Ovary (tissue), 3 donors: Measurements from ENCODE around the gene ACY1.

Source experiments
- CTCF ChIP-seq, 3 donors: fragments of 450-650 bp in 2 of 3; fragments of 200-600 bp in 1 of 3; IDR thresholded peaks; one replicate each; pipeline versions ENCODE4 v1.5.1 to v1.8.0; 2016 to 2022; ENCODE audit warnings: antibody characterized with exemption in 3 of 3, mild to moderate bottlenecking in 1 of 3
- EP300 ChIP-seq: sonication (generic); formaldehyde crosslinking; IDR thresholded peaks from one replicate; pipeline ENCODE4 v1.6.1; 2017; ENCODE audit warnings: antibody characterized with exemption
- POLR2A ChIP-seq: fragments of 450-650 bp; IDR thresholded peaks from one replicate; pipeline ENCODE4 v1.6.1; 2017; ENCODE audit warnings: antibody characterized with exemption, mild to moderate bottlenecking, moderate library complexity
- donor health status: DM: no; HTN: no; CAD: no.

GRCh38 chr3:52034651-52035050 lies 51.3 kb downstream of the ACY1 start:
- TF ChIP-seq EP300 (no peak), CTCF (IDR thresholded peaks at IDR 0.05) (no peak), POLR2A (no peak)
